K562 (cell line): ENCODE results near the gene DEPDC4. TPM values are rescaled to one million over a fixed set of nuclear protein-coding genes. Genes with fewer than 3 reads are reported as not detected.

Source experiments
- MAFK ChIP-seq: IDR thresholded peaks from 2 replicates; pipeline ENCODE4 v1.6.1; 2011; ENCODE audit warnings: low read length, improper control_type of control experiment
- ZNF318 ChIP-seq, 2 experiments: fragments of 450-650 bp; IDR thresholded peaks; 2 replicates each; pipeline ENCODE4 v1.6.1; 2016; ENCODE audit warnings: mild to moderate bottlenecking in 2 of 2, borderline replicate concordance in 1 of 2, low read depth in 1 of 2, moderate library complexity in 1 of 2
- polyA plus RNA-seq, 8 experiments: library from polyadenylated mRNA; depleted of rRNA in 4 of 8; stranded (reverse) in 5 of 8; unstranded in 3 of 8; fragments of >200 nt; fragmentation: Nextera tagmentation in 2 of 8; fragmentation: Illumina TruSeq in 1 of 8; extraction: Ambion mirVana in 2 of 8; extraction: Trizol in 1 of 8; gene quantifications; 2 replicates each; pipeline versions ENCODE4 v1.2.1 to v1.2.3, GENCODE V29; 2011 to 2014; ENCODE audit warnings: inconsistent platforms in 1 of 8, missing spikeins in 1 of 8
- total RNA-seq, 7 experiments: library from RNA; depleted of rRNA in 6 of 7; stranded (reverse); fragments of >200 nt in 6 of 7; fragmentation: Illumina TruSeq in 2 of 7; extraction: Trizol in 2 of 7; gene quantifications; 2 replicates each; pipeline versions ENCODE4 v1.2.1 to v1.2.3, GENCODE V29; 2011 to 2021; ENCODE audit warnings: low replicate concordance in 1 of 7
- TF ChIP-seq, protein P1 (sequence below): sonication (generic); formaldehyde crosslinking; IDR thresholded peaks from 2 replicates; pipeline ENCODE4 v1.8.0; 2022; ENCODE audit warnings: mild to moderate bottlenecking, missing genetic modification reagents
- TF ChIP-seq, protein P2 (sequence below): fragments of 250-450 bp; sonication (Bioruptor Pico); IDR thresholded peaks from 2 replicates; pipeline ENCODE4 v1.8.0; 2022; ENCODE audit warnings: moderate library complexity, mild to moderate bottlenecking, inconsistent platforms

Gene DEPDC4
- total and polyA plus RNA-seq, 9 of the 15 experiments (the other 6 are each of a cell fraction or from before 2014, with no cell fraction given) = 3.6 to 13.2 (median 7.4) TPM

GRCh38 chr12:100238801-100239200 lies 28.1 kb downstream of the DEPDC4 start (continued):
- no peak for TF ChIP-seq ZNF318 (IDR thresholded peaks at IDR 0.05; ENCODE audit: borderline replicate concordance in 1 of 2, low read depth in 1 of 2)
- TF ChIP-seq, protein P1, sequence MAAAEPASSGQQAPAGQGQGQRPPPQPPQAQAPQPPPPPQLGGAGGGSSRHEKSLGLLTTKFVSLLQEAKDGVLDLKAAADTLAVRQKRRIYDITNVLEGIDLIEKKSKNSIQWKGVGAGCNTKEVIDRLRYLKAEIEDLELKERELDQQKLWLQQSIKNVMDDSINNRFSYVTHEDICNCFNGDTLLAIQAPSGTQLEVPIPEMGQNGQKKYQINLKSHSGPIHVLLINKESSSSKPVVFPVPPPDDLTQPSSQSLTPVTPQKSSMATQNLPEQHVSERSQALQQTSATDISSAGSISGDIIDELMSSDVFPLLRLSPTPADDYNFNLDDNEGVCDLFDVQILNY (CRISPR knock-in tag) = no peak
- TF ChIP-seq, protein P2, sequence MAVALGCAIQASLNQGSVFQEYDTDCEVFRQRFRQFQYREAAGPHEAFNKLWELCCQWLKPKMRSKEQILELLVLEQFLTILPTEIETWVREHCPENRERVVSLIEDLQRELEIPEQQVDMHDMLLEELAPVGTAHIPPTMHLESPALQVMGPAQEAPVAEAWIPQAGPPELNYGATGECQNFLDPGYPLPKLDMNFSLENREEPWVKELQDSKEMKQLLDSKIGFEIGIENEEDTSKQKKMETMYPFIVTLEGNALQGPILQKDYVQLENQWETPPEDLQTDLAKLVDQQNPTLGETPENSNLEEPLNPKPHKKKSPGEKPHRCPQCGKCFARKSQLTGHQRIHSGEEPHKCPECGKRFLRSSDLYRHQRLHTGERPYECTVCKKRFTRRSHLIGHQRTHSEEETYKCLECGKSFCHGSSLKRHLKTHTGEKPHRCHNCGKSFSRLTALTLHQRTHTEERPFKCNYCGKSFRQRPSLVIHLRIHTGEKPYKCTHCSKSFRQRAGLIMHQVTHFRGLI (CRISPR knock-in tag) = no peak
- TF ChIP-seq MAFK = no peak
